Tibial nerve (tissue), 4 donors: ENCODE results near the gene MTHFD1. TPM values are rescaled to one million over a fixed set of nuclear protein-coding genes. Genes with fewer than 3 reads are reported as not detected.

ENCODE experiments used
- DNase-seq, 2 donors: peaks; one replicate each; pipeline ENCODE4 v3.0.0-alpha.2; 2019; ENCODE audit warnings: low spot score in 2 of 2
- H3K27ac ChIP-seq, 4 donors: fragments of 200-600 bp; sonication (generic) in 3 of 4; one replicate each; pipeline ENCODE4 v1.5.1; 2017 to 2019; ENCODE audit warnings: mild to moderate bottlenecking in 1 of 4
- H3K27me3 ChIP-seq, 2 donors: fragments of 200-600 bp; sonication (generic) in 1 of 2; one replicate each; pipeline versions ENCODE4 v1.5.1 to v1.6.0; 2017 to 2019
- H3K36me3 ChIP-seq, 3 donors: fragments of 200-600 bp; sonication (generic); one replicate each; pipeline ENCODE4 v1.5.1; 2018 to 2019
- H3K4me1 ChIP-seq, 4 donors: fragments of 200-600 bp; sonication (generic) in 3 of 4; one replicate each; pipeline ENCODE4 v1.5.1; 2017 to 2019
- H3K4me3 ChIP-seq, 4 donors: fragments of 200-600 bp; sonication (generic) in 3 of 4; one replicate each; pipeline ENCODE4 v1.5.1; 2017 to 2019; ENCODE audit warnings: mild to moderate bottlenecking in 1 of 4, moderate library complexity in 1 of 4
- H3K9me3 ChIP-seq, 4 donors: fragments of 200-600 bp; sonication (generic) in 3 of 4; one replicate each; pipeline ENCODE4 v1.5.1; 2017 to 2019
- CTCF ChIP-seq, 5 experiments: fragments of 200-600 bp in 3 of 5; fragments of 450-650 bp in 2 of 5; sonication (generic) in 3 of 5; IDR thresholded peaks; one replicate each; pipeline ENCODE4 v1.5.1; 2016 to 2019; ENCODE audit warnings: antibody characterized with exemption in 5 of 5, mild to moderate bottlenecking in 3 of 5, moderate library complexity in 2 of 5
- EP300 ChIP-seq, 2 donors: sonication (generic); formaldehyde crosslinking; IDR thresholded peaks; one replicate each; pipeline ENCODE4 v1.6.1; 2017; ENCODE audit warnings: antibody characterized with exemption in 2 of 2, mild to moderate bottlenecking in 1 of 2
- POLR2A ChIP-seq, 2 donors: fragments of 450-650 bp; IDR thresholded peaks; one replicate each; pipeline ENCODE4 v1.6.1; 2017; ENCODE audit warnings: antibody characterized with exemption in 2 of 2, mild to moderate bottlenecking in 2 of 2, moderate library complexity in 2 of 2
- WGBS, 2 donors: methylation state at CpG; one replicate each; pipeline ENCODE4 v1.1.5; 2018; 5-methylcytosine and 5-hydroxymethylcytosine counted together
- total RNA-seq, 4 donors: library from RNA; depleted of rRNA; stranded (reverse); fragments of >200 nt; gene quantifications; one replicate each; pipeline ENCODE4 v1.1.0, GENCODE V29; 2016

Gene MTHFD1
- total RNA-seq, 4 donors from 2014 or later = 52.0 to 59.4 (median 56.7) TPM

- peak in 1 of 2 donors; percentile 61 for TF ChIP-seq EP300 (IDR thresholded peaks at IDR 0.05)
- TF ChIP-seq CTCF (IDR thresholded peaks at IDR 0.05) = no peak
- peak overlapping the region in 3 of 4 donors; percentile 64 to 99 (median 93) for H3K4me3 ChIP-seq
- H3K27ac ChIP-seq = peak overlapping the region; percentile 96 to 100 (median 100)
- WGBS, 2 donors = 42 to 47% methylated on average over 8 of the region's 8 CpGs
- no peaks in the 10 kb centered on the region for H3K9me3 ChIP-seq
- peak; percentile 24 to 70 for DNase-seq
- H3K27me3 ChIP-seq = no peaks in the 10 kb centered on the region
- H3K4me1 ChIP-seq = peaks cover 0 to 51% (median 34%) of the 10 kb centered on the region in 4 donors
- H3K36me3 ChIP-seq = no peaks in the 10 kb centered on the region
Measured at GRCh38 chr14:64501411-64502171, 113.4 kb downstream of the MTHFD1 start.

- Histone ChIP-seq H3K27me3 (no peaks in the 10 kb centered on the region), H3K27ac (peak overlapping the region; percentile 96 to 100 (median 100)), H3K36me3 (no peaks in the 10 kb centered on the region), H3K4me3 (peak overlapping the region; percentile 64 to 99 (median 94)), H3K4me1 (peaks cover 0 to 59% (median 38%) of the 10 kb centered on the region in 4 donors), H3K9me3 (no peaks in the 10 kb centered on the region)
- no peak for DNase-seq
- 53 to 56% methylated on average over 6 of the region's 6 CpGs for WGBS, 2 donors
- TF ChIP-seq EP300 (IDR thresholded peaks at IDR 0.05) = no peak
- no peak for TF ChIP-seq CTCF (IDR thresholded peaks at IDR 0.05)
- no peak for TF ChIP-seq POLR2A (IDR thresholded peaks at IDR 0.05)
Measured at GRCh38 chr14:64502456-64502855, 114.3 kb downstream of the MTHFD1 start.

GRCh38 chr14:64502887-64503433 is 114.8 kb downstream of the MTHFD1 start:
- no peaks in the 10 kb centered on the region for H3K9me3 ChIP-seq
- no peaks in the 10 kb centered on the region for H3K27me3 ChIP-seq
- no peak for DNase-seq
- 1% methylated on average over 28 to 29 of the region's 29 CpGs for WGBS, 2 donors
- peaks cover 0 to 61% (median 40%) of the 10 kb centered on the region in 4 donors for H3K4me1 ChIP-seq
- H3K36me3 ChIP-seq = no peaks in the 10 kb centered on the region
- TF ChIP-seq EP300 (IDR thresholded peaks at IDR 0.05) = no peak
- no peak for TF ChIP-seq CTCF (IDR thresholded peaks at IDR 0.05)
- no peak for TF ChIP-seq POLR2A (IDR thresholded peaks at IDR 0.05)
- peak overlapping the region; percentile 64 to 99 (median 94) for H3K4me3 ChIP-seq
- H3K27ac ChIP-seq = peak overlapping the region; percentile 96 to 100 (median 100)

- Histone ChIP-seq H3K27me3 (no peaks in the 10 kb centered on the region), H3K9me3 (no peaks in the 10 kb centered on the region), H3K4me3 (peak within 1 kb of the TSS; percentile 64 to 99 (median 94)), H3K4me1 (peaks cover 0 to 68% (median 43%) of the 10 kb centered on the region in 4 donors), H3K27ac (peak within 1 kb of the TSS; percentile 96 to 100 (median 100)), H3K36me3 (no peaks in the 10 kb centered on the region)
- peak; percentile 73 to 78 for DNase-seq
- TF ChIP-seq EP300 (IDR thresholded peaks at IDR 0.05) = peak in 1 of 2 donors; percentile 72
- TF ChIP-seq CTCF (IDR thresholded peaks at IDR 0.05) = peak in 1 of 5 experiments; percentile 35
- peak; percentile 56 to 82 for TF ChIP-seq POLR2A (IDR thresholded peaks at IDR 0.05)
- WGBS, 2 donors = 1% methylated on average over 14 to 73 of the region's 87 CpGs
Measured at GRCh38 chr14:64503434-64504309, 115.5 kb downstream of the MTHFD1 start, which contains the start of gene ZBTB25. TSS of gene ZBTB25 (minus strand) at chr14:64503838. CDS start at chr14:64490533, 13,305 bp downstream.
